Activated naive CD8-positive, alpha-beta T cell (primary cell): ENCODE measurements around the gene ZFR2.
A peak's percentile ranks its signal among the peaks of the same experiment; 100 is the strongest.
"Not testable (repeated sequence)": the region's sequence is repeated elsewhere in the genome, so short reads cannot be mapped to it uniquely, and the experiment has no call there.

ENCODE experiments used
- H3K27ac Mint-ChIP-seq: one replicate; pipeline ENCODE4 v1.8.0; 2021; ENCODE audit warnings: mixed read lengths
- H3K27me3 Mint-ChIP-seq: one replicate; pipeline ENCODE4 v1.8.0; 2021; ENCODE audit warnings: mixed read lengths
- H3K36me3 Mint-ChIP-seq: one replicate; pipeline ENCODE4 v1.8.0; 2021; ENCODE audit warnings: mixed read lengths
- H3K4me1 Mint-ChIP-seq: one replicate; pipeline ENCODE4 v1.8.0; 2021; ENCODE audit warnings: low read depth, mixed read lengths
- H3K4me3 Mint-ChIP-seq: one replicate; pipeline ENCODE4 v1.8.0; 2021; ENCODE audit warnings: mild to moderate bottlenecking, mixed read lengths
- H3K9me3 Mint-ChIP-seq: one replicate; pipeline ENCODE4 v1.8.0; 2021; ENCODE audit warnings: low read depth, mixed read lengths

The ZFR2 gene

DNA sequence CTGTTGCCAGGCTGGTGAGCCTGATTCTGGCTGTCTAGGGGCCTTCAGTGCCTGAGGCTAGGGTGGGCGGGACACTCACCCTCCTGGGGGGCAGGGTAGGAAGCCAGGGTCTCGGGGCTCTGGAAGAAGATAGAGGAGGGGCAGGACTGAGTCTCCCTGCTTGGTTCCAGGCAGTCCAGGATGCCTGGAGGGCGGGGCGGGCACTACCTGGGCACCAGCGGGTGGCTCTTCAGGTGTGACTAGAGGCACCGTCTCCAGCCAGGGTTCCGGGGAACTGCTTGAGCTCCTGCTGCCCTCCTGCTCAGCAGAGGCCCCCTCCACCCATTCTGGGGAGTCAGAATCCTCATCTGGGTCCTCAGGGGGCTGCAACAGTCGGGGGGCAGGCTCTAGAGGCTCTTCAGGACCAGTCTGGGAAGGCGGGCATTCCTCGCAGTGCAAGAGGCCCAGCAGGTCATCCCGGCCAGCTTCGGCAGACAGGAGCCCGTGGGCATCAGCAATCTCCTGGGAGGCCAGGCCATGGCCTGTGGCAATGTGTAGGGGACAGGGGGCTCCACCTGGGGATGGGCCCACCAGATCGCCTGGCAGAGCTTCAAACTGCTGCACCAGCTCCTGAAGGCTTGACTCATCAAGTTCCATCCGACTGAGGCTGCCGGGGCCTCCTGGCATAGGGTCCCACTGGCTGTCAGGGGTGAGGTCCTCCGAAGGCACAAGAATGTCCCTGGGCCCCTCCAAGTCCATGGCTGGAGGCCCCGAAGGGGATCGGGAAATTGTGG, 109.2 kb downstream of the ZFR2 start:
- H3K36me3 Mint-ChIP-seq: peaks cover 3% of the 10 kb centered on the region
- peak overlapping the region; percentile 98 for H3K4me3 Mint-ChIP-seq
- no peaks in the 10 kb centered on the region for H3K9me3 Mint-ChIP-seq
- H3K27ac Mint-ChIP-seq: no peak overlapping the region
- H3K27me3 Mint-ChIP-seq: no peaks in the 10 kb centered on the region
- H3K4me1 Mint-ChIP-seq: peaks cover 48% of the 10 kb centered on the region

- not testable (repeated sequence) for H3K36me3 Mint-ChIP-seq, H3K9me3 Mint-ChIP-seq, H3K27ac Mint-ChIP-seq, H3K27me3 Mint-ChIP-seq
- Mint-ChIP-seq H3K4me1 (peaks cover 48% of the 10 kb centered on the region), H3K4me3 (peak overlapping the region; percentile 27)
Measured at GRCh38 chr19:3758297-3758696, 110.5 kb downstream of the ZFR2 start.

DNA sequence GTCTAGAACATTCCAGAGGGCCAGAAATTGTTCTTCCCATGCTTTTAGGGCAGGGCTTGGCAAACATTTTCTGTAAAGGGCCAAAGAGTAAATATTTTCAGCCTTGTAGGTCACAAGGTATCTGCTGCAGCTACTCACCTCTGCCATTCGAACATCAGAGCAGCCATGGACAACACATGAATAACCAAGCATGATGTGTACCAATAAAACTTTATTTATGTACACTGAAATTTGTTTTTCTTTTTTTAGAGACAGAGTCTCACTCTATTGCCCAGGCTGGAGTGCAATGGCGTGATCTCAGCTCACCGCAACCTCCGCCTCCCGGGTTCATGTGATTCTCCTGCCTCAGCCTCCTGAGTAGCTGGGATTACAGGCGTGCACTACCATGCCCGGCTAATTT, 111.1 kb downstream of the ZFR2 start:
- not testable (repeated sequence) for H3K27ac Mint-ChIP-seq, H3K27me3 Mint-ChIP-seq, H3K9me3 Mint-ChIP-seq, H3K4me3 Mint-ChIP-seq, H3K36me3 Mint-ChIP-seq
- H3K4me1 Mint-ChIP-seq: peaks cover 42% of the 10 kb centered on the region
